HCT116 (cell line): ENCODE data around the gene QRICH1. TPM values are rescaled to one million over a fixed set of nuclear protein-coding genes. Genes with fewer than 3 reads are reported as not detected.

Source experiments
- ATAC-seq: fragments of 200-7000 bp; cut with Tn5 transposase; 2 replicates; pipeline ENCODE4 v1.9.1; 2020; ENCODE audit warnings: mild to moderate bottlenecking, moderate library complexity
- BruUV-seq: library from RNA; stranded (reverse); fragments of 400-500 nt; replicated peaks from 2 replicates; lab custom pipeline; 2021; lab: Mats Ljungman, UMichigan
- CTCF ChIA-PET: fragments of 300-600 bp; sonication (Branson Sonifier 250); formaldehyde crosslinking; loops from one replicate; lab custom pipeline; 2021; ENCODE audit warnings: antibody characterized with exemption; lab: Charles Lee
- POLR2A ChIA-PET: fragments of 300-600, 350-600 bp; sonication (Branson Sonifier 250); formaldehyde crosslinking; loops from one replicate; lab custom pipeline; 2021; ENCODE audit warnings: antibody characterized with exemption; lab: Charles Lee
- RAD21 ChIA-PET, 2 experiments: fragments of 300-600 bp; sonication (Branson Sonifier 250); formaldehyde crosslinking; loops; one replicate each; lab custom pipeline; 2023; ENCODE audit warnings: low total read pairs in 2 of 2; ENCODE audit not compliant: uncharacterized antibody in 2 of 2, unreplicated experiment in 2 of 2, low non-redundant PET in 1 of 2; lab: Charles Lee
- DNase-seq: peaks from one replicate; pipeline ENCODE4 v3.0.0-alpha.2; 2010; ENCODE audit warnings: low read depth, low spot score
- H2AFZ ChIP-seq: fragments of 200-600 bp; shearing (Covaris generic), sonication (generic); 2 replicates; pipeline ENCODE4 v1.6.1; 2017; ENCODE audit warnings: low read depth, mixed run types, mixed read lengths, antibody characterized with exemption, low read length; ENCODE audit not compliant: poor library complexity, severe bottlenecking
- H3K27ac ChIP-seq: 2 replicates; pipeline ENCODE4 v1.5.1; 2012; ENCODE audit warnings: low read depth, low read length
- H3K27me3 ChIP-seq: fragments of 200-600 bp; sonication (generic); 2 replicates; pipeline ENCODE4 v1.6.1; 2016; ENCODE audit warnings: mixed run types, low read length, mixed read lengths; ENCODE audit not compliant: insufficient read depth
- H3K36me3 ChIP-seq, 2 experiments: fragments of 200-500 bp in 1 of 2; fragments of 200-600 bp in 1 of 2; sonication (Bioruptor generic) in 1 of 2; sonication (generic) in 1 of 2; 2 replicates each; pipeline versions ENCODE4 v1.5.1 to v1.6.1; 2014 to 2016; ENCODE audit warnings: low read length in 2 of 2, inconsistent platforms in 1 of 2, mixed read lengths in 1 of 2, mixed run types in 1 of 2; ENCODE audit not compliant: insufficient read depth in 2 of 2, control insufficient read depth in 1 of 2
- H3K4me1 ChIP-seq, 2 experiments: fragments of 200-600 bp in 1 of 2; sonication (generic) in 1 of 2; 2 replicates each; pipeline versions ENCODE4 v1.5.1 to v1.6.1; 2012 to 2017; ENCODE audit warnings: low read length in 2 of 2, inconsistent platforms in 1 of 2, mild to moderate bottlenecking in 1 of 2, mixed read lengths in 1 of 2, mixed run types in 1 of 2, moderate library complexity in 1 of 2; ENCODE audit not compliant: insufficient read depth in 2 of 2, control insufficient read depth in 1 of 2
- H3K4me2 ChIP-seq: fragments of 200-600 bp; sonication (generic); 2 replicates; pipeline ENCODE4 v1.6.1; 2017; ENCODE audit warnings: mixed run types, low read length, mixed read lengths
- H3K4me3 ChIP-seq, 2 experiments: fragments of 200-600 bp in 1 of 2; sonication (generic) in 1 of 2; replicated peaks in 1 of 2; 2 replicates each; pipeline ENCODE4 v1.5.1; 2011 to 2016; ENCODE audit warnings: low read length in 2 of 2, control low read depth in 1 of 2, low read depth in 1 of 2, mild to moderate bottlenecking in 1 of 2, mixed read lengths in 1 of 2, mixed run types in 1 of 2
- H3K79me2 ChIP-seq: fragments of 200-600 bp; sonication (generic); 2 replicates; pipeline ENCODE4 v1.6.1; 2017; ENCODE audit warnings: mild to moderate bottlenecking, mixed run types, low read length, moderate library complexity, mixed read lengths; ENCODE audit not compliant: insufficient read depth
- H3K9ac ChIP-seq: fragments of 200-600 bp; sonication (generic); 2 replicates; pipeline ENCODE4 v1.6.1; 2016; ENCODE audit warnings: low read length, mixed read lengths
- H3K9me2 ChIP-seq: fragments of 200-600 bp; sonication (generic), shearing (Covaris generic); 2 replicates; pipeline ENCODE4 v1.6.1; 2017; ENCODE audit warnings: mixed run types, mild to moderate bottlenecking, moderate library complexity; ENCODE audit not compliant: insufficient read depth
- H3K9me3 ChIP-seq, 2 experiments: fragments of 200-500 bp in 1 of 2; fragments of 200-600 bp in 1 of 2; sonication (Bioruptor generic) in 1 of 2; sonication (generic) in 1 of 2; 2 replicates each; pipeline ENCODE4 v1.6.1; 2014 to 2017; ENCODE audit warnings: low read length in 2 of 2, mixed read lengths in 2 of 2, inconsistent platforms in 1 of 2, low read depth in 1 of 2, mild to moderate bottlenecking in 1 of 2, mixed run types in 1 of 2, moderate library complexity in 1 of 2; ENCODE audit not compliant: control insufficient read depth in 1 of 2, insufficient read depth in 1 of 2
- H4K20me1 ChIP-seq: fragments of 200-600 bp; sonication (generic), shearing (Covaris generic); 2 replicates; pipeline ENCODE4 v1.6.1; 2017; ENCODE audit warnings: mixed run types, mild to moderate bottlenecking, moderate library complexity; ENCODE audit not compliant: insufficient read depth
- CEBPB ChIP-seq: IDR thresholded peaks from 2 replicates; pipeline ENCODE4 v1.6.1; 2012; ENCODE audit warnings: low read depth
- EZH2phosphoT487 ChIP-seq: fragments of 200-600 bp; IDR thresholded peaks from 2 replicates; pipeline ENCODE4 v1.6.1; 2018; ENCODE audit warnings: antibody characterized with exemption, borderline replicate concordance
- FOSL1 ChIP-seq: IDR thresholded peaks from 2 replicates; pipeline ENCODE4 v1.6.1; 2012; ENCODE audit warnings: low read depth
- JUND ChIP-seq: IDR thresholded peaks from 2 replicates; pipeline ENCODE4 v1.6.1; 2012
- POLR2A ChIP-seq: IDR thresholded peaks from 2 replicates; pipeline ENCODE4 v1.7.0; 2011; ENCODE audit warnings: borderline replicate concordance; ENCODE audit not compliant: insufficient read depth, insufficient read length; ENCODE audit errors: extremely low read depth
- POLR2AphosphoS5 ChIP-seq: IDR thresholded peaks from 2 replicates; pipeline ENCODE4 v1.6.1; 2011; ENCODE audit warnings: mild to moderate bottlenecking, low read depth, low read length, moderate library complexity
- RAD21 ChIP-seq: IDR thresholded peaks from 2 replicates; pipeline ENCODE4 v1.6.1; 2012; ENCODE audit warnings: low read depth, mild to moderate bottlenecking
- SIN3A ChIP-seq: IDR thresholded peaks from 2 replicates; pipeline ENCODE4 v1.6.1; 2012; ENCODE audit warnings: low read depth
- YY1 ChIP-seq: IDR thresholded peaks from 2 replicates; pipeline ENCODE4 v1.6.1; 2011; ENCODE audit warnings: low read length, low read depth, moderate library complexity, mild to moderate bottlenecking; ENCODE audit not compliant: insufficient replicate concordance; ENCODE audit errors: extremely low read depth
- ZFX ChIP-seq: fragments of 450-650 bp; IDR thresholded peaks from 2 replicates; pipeline ENCODE4 v1.6.1; 2017
- intact Hi-C: fragments of 100-400 bp; cut with micrococcal nuclease; formaldehyde crosslinking; loops from 2 replicates; pipeline ENCODE4 v1.10.0; 2022
- total RNA-seq: library from RNA; stranded (reverse); gene quantifications from one replicate; pipeline ENCODE4 v1.2.1, GENCODE V29; 2021; ENCODE audit not compliant: unreplicated experiment
- TF ChIP-seq, protein P1 (sequence below): IDR thresholded peaks from 2 replicates; pipeline ENCODE4 v1.6.1; 2012; ENCODE audit warnings: low read depth
- TF ChIP-seq, protein P2 (sequence below), 3 experiments: fragments of 200-600 bp in 1 of 3; sonication (generic) in 1 of 3; IDR thresholded peaks in 2 of 3; conservative IDR thresholded peaks in 1 of 3; 2 replicates each; pipeline ENCODE4 v1.5.1; 2012 to 2017; ENCODE audit warnings: low read depth in 2 of 3, low read length in 2 of 3, antibody characterized with exemption in 1 of 3, borderline replicate concordance in 1 of 3, control low read depth in 1 of 3, mild to moderate bottlenecking in 1 of 3, mixed read lengths in 1 of 3, mixed run types in 1 of 3, moderate library complexity in 1 of 3; ENCODE audit not compliant: insufficient read depth in 1 of 3
- TF ChIP-seq, protein P3 (sequence below): IDR thresholded peaks from 2 replicates; pipeline ENCODE4 v1.6.1; 2011; ENCODE audit warnings: mild to moderate bottlenecking, low read length, moderate library complexity; ENCODE audit not compliant: insufficient replicate concordance; ENCODE audit errors: extremely low read depth

Gene QRICH1
- total RNA-seq, 1 experiment from 2014 or later: 105 TPM

DNA sequence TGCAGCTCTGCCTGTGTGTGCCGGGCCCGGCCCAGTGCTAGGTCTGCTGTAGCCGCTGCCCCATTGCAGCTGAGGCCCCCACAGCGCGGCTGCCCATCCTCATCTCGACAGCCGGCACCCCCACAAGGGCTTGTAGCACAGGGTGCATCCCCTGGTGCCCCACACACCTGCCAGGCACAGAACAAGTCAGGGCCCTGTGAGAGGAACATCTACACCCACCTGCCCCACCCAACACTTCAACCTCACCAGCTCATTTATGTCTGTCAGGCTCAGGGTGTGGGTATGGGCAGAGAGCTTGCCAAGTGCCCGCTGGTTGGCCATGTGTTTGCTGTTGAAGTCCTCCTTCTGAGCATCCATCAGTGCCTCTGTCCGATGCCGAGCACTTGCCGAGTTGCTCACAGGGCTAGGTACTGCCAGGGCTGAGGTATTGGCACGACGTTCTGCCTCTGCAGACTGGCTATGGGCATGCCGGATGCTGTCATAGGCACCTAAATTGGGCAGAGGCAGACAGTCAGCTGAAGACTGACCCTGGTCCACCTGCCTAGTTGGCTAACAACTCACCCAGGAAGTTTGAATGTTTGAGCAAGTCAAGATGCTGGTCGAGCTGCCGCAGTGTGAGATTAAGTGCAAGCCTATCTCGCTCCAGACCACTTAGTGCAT is 29.1 kb upstream of the QRICH1 start:
- no peak overlapping the region for H3K4me2 ChIP-seq
- intact Hi-C loops: no loop called here
- TF ChIP-seq CEBPB (no peak), YY1 (no peak), FOSL1 (no peak), RAD21 (no peak), POLR2A (no peak), JUND (no peak), SIN3A (no peak), POLR2AphosphoS5 (no peak), ZFX (no peak), EZH2phosphoT487 (no peak)
- TF ChIP-seq, protein P1, sequence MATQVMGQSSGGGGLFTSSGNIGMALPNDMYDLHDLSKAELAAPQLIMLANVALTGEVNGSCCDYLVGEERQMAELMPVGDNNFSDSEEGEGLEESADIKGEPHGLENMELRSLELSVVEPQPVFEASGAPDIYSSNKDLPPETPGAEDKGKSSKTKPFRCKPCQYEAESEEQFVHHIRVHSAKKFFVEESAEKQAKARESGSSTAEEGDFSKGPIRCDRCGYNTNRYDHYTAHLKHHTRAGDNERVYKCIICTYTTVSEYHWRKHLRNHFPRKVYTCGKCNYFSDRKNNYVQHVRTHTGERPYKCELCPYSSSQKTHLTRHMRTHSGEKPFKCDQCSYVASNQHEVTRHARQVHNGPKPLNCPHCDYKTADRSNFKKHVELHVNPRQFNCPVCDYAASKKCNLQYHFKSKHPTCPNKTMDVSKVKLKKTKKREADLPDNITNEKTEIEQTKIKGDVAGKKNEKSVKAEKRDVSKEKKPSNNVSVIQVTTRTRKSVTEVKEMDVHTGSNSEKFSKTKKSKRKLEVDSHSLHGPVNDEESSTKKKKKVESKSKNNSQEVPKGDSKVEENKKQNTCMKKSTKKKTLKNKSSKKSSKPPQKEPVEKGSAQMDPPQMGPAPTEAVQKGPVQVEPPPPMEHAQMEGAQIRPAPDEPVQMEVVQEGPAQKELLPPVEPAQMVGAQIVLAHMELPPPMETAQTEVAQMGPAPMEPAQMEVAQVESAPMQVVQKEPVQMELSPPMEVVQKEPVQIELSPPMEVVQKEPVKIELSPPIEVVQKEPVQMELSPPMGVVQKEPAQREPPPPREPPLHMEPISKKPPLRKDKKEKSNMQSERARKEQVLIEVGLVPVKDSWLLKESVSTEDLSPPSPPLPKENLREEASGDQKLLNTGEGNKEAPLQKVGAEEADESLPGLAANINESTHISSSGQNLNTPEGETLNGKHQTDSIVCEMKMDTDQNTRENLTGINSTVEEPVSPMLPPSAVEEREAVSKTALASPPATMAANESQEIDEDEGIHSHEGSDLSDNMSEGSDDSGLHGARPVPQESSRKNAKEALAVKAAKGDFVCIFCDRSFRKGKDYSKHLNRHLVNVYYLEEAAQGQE: no peak
- TF ChIP-seq, protein P2, sequence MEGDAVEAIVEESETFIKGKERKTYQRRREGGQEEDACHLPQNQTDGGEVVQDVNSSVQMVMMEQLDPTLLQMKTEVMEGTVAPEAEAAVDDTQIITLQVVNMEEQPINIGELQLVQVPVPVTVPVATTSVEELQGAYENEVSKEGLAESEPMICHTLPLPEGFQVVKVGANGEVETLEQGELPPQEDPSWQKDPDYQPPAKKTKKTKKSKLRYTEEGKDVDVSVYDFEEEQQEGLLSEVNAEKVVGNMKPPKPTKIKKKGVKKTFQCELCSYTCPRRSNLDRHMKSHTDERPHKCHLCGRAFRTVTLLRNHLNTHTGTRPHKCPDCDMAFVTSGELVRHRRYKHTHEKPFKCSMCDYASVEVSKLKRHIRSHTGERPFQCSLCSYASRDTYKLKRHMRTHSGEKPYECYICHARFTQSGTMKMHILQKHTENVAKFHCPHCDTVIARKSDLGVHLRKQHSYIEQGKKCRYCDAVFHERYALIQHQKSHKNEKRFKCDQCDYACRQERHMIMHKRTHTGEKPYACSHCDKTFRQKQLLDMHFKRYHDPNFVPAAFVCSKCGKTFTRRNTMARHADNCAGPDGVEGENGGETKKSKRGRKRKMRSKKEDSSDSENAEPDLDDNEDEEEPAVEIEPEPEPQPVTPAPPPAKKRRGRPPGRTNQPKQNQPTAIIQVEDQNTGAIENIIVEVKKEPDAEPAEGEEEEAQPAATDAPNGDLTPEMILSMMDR (IDR thresholded peaks at IDR 0.05 in 2 of 3, conservative IDR thresholded peaks at IDR 0.05 in 1 of 3; ENCODE audit: borderline replicate concordance in 1 of 3, insufficient read depth in 1 of 3, low read depth in 2 of 3, low read length in 2 of 3): no peak
- TF ChIP-seq, protein P3, sequence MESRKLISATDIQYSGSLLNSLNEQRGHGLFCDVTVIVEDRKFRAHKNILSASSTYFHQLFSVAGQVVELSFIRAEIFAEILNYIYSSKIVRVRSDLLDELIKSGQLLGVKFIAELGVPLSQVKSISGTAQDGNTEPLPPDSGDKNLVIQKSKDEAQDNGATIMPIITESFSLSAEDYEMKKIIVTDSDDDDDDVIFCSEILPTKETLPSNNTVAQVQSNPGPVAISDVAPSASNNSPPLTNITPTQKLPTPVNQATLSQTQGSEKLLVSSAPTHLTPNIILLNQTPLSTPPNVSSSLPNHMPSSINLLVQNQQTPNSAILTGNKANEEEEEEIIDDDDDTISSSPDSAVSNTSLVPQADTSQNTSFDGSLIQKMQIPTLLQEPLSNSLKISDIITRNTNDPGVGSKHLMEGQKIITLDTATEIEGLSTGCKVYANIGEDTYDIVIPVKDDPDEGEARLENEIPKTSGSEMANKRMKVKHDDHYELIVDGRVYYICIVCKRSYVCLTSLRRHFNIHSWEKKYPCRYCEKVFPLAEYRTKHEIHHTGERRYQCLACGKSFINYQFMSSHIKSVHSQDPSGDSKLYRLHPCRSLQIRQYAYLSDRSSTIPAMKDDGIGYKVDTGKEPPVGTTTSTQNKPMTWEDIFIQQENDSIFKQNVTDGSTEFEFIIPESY: no peak
- no TSS peak for BruUV-seq
- H3K4me3 ChIP-seq: no peak overlapping the region
- no peaks in the 10 kb centered on the region for H3K9me2 ChIP-seq
- ChIA-PET RAD21 (no interaction called here), CTCF (no interaction called here), POLR2A (no interaction called here)
- H3K79me2 ChIP-seq: peaks cover 21% of the 10 kb centered on the region
- no peaks in the 10 kb centered on the region for H3K9me3 ChIP-seq
- H3K4me1 ChIP-seq: peaks cover 7 to 14% of the 10 kb centered on the region in 2 experiments
- H4K20me1 ChIP-seq: no peaks in the 10 kb centered on the region
- H3K27me3 ChIP-seq: no peaks in the 10 kb centered on the region
- no peak overlapping the region for H2AFZ ChIP-seq
- no peak overlapping the region for H3K9ac ChIP-seq
- no peak for DNase-seq
- H3K27ac ChIP-seq: no peak overlapping the region
- H3K36me3 ChIP-seq: peaks cover 8 to 9% of the 10 kb centered on the region in 2 experiments; a peak in 3 of 4 replicates
- ATAC-seq: no peak
